ENCODE data around the gene CNTNAP2.

- TF ChIP-seq, protein P1, sequence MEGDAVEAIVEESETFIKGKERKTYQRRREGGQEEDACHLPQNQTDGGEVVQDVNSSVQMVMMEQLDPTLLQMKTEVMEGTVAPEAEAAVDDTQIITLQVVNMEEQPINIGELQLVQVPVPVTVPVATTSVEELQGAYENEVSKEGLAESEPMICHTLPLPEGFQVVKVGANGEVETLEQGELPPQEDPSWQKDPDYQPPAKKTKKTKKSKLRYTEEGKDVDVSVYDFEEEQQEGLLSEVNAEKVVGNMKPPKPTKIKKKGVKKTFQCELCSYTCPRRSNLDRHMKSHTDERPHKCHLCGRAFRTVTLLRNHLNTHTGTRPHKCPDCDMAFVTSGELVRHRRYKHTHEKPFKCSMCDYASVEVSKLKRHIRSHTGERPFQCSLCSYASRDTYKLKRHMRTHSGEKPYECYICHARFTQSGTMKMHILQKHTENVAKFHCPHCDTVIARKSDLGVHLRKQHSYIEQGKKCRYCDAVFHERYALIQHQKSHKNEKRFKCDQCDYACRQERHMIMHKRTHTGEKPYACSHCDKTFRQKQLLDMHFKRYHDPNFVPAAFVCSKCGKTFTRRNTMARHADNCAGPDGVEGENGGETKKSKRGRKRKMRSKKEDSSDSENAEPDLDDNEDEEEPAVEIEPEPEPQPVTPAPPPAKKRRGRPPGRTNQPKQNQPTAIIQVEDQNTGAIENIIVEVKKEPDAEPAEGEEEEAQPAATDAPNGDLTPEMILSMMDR (conservative IDR thresholded peaks at IDR 0.05; ENCODE audit: low read length), result no peak
- no peak for TF ChIP-seq EZH2phosphoT487 (IDR thresholded peaks at IDR 0.05; ENCODE audit: borderline replicate concordance, low read depth, low read length)
Observed at GRCh38 chr7:147916573-147916972, 1800.0 kb downstream of the CNTNAP2 start.
